Neuronal stem cell (in vitro differentiated cells): ENCODE measurements around the gene ARF1.

Experiments
- DNase-seq: peaks from one replicate; pipeline ENCODE4 v3.0.0-alpha.2; 2013; ENCODE audit warnings: low spot score
- H2AFZ ChIP-seq: one replicate; pipeline ENCODE4 v1.6.1; 2013; ENCODE audit warnings: mild to moderate bottlenecking, low read length, inconsistent platforms
- H2AK5ac ChIP-seq: 2 replicates; pipeline ENCODE4 v1.6.1; 2013; ENCODE audit warnings: low read depth, mild to moderate bottlenecking, inconsistent platforms, low read length, moderate library complexity, mixed read lengths
- H2BK120ac ChIP-seq: 2 replicates; pipeline ENCODE4 v1.6.1; 2013; ENCODE audit warnings: low read depth, mild to moderate bottlenecking, inconsistent platforms, low read length, moderate library complexity, mixed read lengths
- H2BK12ac ChIP-seq: one replicate; pipeline ENCODE4 v1.6.1; 2013; ENCODE audit warnings: low read length, inconsistent platforms
- H2BK15ac ChIP-seq: 2 replicates; pipeline ENCODE4 v1.6.1; 2013; ENCODE audit warnings: mild to moderate bottlenecking, low read length, inconsistent platforms, mixed read lengths
- H2BK5ac ChIP-seq: one replicate; pipeline ENCODE4 v1.6.1; 2013; ENCODE audit warnings: inconsistent platforms, mild to moderate bottlenecking, low read length, moderate library complexity
- H3K14ac ChIP-seq: one replicate; pipeline ENCODE4 v1.6.1; 2013; ENCODE audit warnings: low read length, inconsistent platforms
- H3K18ac ChIP-seq: 2 replicates; pipeline ENCODE4 v1.6.1; 2013; ENCODE audit warnings: low read length, inconsistent platforms
- H3K23ac ChIP-seq: 2 replicates; pipeline ENCODE4 v1.6.1; 2013; ENCODE audit warnings: low read depth, mild to moderate bottlenecking, mixed read lengths, low read length, inconsistent platforms; ENCODE audit not compliant: poor library complexity
- H3K27ac ChIP-seq: replicated peaks from 3 replicates; pipeline ENCODE4 v1.5.1; 2013; ENCODE audit warnings: low read length, inconsistent platforms
- H3K27me3 ChIP-seq, 3 experiments: 2 replicates each; pipeline ENCODE4 v1.6.1; 2013; ENCODE audit warnings: low read length in 3 of 3, mild to moderate bottlenecking in 2 of 3, inconsistent platforms in 1 of 3, low read depth in 1 of 3, mixed read lengths in 1 of 3, moderate library complexity in 1 of 3; ENCODE audit not compliant: control insufficient read depth in 3 of 3, insufficient read depth in 3 of 3
- H3K36me3 ChIP-seq, 2 donors: replicated peaks in 1 of 2; 2 replicates each; pipeline ENCODE4 v1.6.1; 2013; ENCODE audit warnings: low read length in 2 of 2; ENCODE audit not compliant: control insufficient read depth in 2 of 2, insufficient read depth in 2 of 2
- H3K4ac ChIP-seq: 2 replicates; pipeline ENCODE4 v1.6.1; 2013; ENCODE audit warnings: inconsistent platforms, mild to moderate bottlenecking, low read length, moderate library complexity
- H3K4me1 ChIP-seq, 2 donors: 1 replicate in 1 of 2; 2 replicates in 1 of 2; pipeline ENCODE4 v1.6.1; 2013; ENCODE audit warnings: low read length in 2 of 2, low read depth in 1 of 2; ENCODE audit not compliant: control insufficient read depth in 2 of 2, insufficient read depth in 1 of 2
- H3K4me2 ChIP-seq: one replicate; pipeline ENCODE4 v1.6.1; 2013; ENCODE audit warnings: mild to moderate bottlenecking, low read length, inconsistent platforms; ENCODE audit not compliant: insufficient read depth, poor library complexity, severe bottlenecking
- H3K4me3 ChIP-seq, 2 donors: 2 replicates each; pipeline ENCODE4 v1.5.1; 2013; ENCODE audit warnings: low read length in 2 of 2, mild to moderate bottlenecking in 2 of 2, inconsistent platforms in 1 of 2, moderate library complexity in 1 of 2
- H3K79me1 ChIP-seq: one replicate; pipeline ENCODE4 v1.6.1; 2013; ENCODE audit warnings: low read depth, mild to moderate bottlenecking, inconsistent platforms, low read length, moderate library complexity
- H3K9ac ChIP-seq: one replicate; pipeline ENCODE4 v1.6.1; 2013; ENCODE audit warnings: mild to moderate bottlenecking, low read depth, low read length, inconsistent platforms; ENCODE audit not compliant: poor library complexity
- H3K9me3 ChIP-seq, 2 donors: replicated peaks in 1 of 2; 2 replicates each; pipeline versions ENCODE3 to v1.6.1; 2013; ENCODE audit warnings: low read length in 2 of 2, mild to moderate bottlenecking in 2 of 2, inconsistent platforms in 1 of 2, low read depth in 1 of 2, mixed read lengths in 1 of 2, moderate library complexity in 1 of 2; ENCODE audit not compliant: control insufficient read depth in 2 of 2, insufficient read depth in 1 of 2
- H4K8ac ChIP-seq: one replicate; pipeline ENCODE4 v1.6.1; 2013; ENCODE audit warnings: low read depth, mild to moderate bottlenecking, inconsistent platforms, low read length, moderate library complexity
- H4K91ac ChIP-seq: one replicate; pipeline ENCODE4 v1.6.1; 2013; ENCODE audit warnings: low read length, low read depth, mild to moderate bottlenecking, inconsistent platforms; ENCODE audit not compliant: poor library complexity
- WGBS, 2 donors: extraction: QIAGEN DNeasy Blood & Tissue Kit; methylation state at CpG; one replicate each; pipeline ENCODE4 v1.1.7; 2013; ENCODE audit warnings: missing lambda C conversion rate in 2 of 2, mixed read lengths in 1 of 2; ENCODE audit not compliant: insufficient read length in 2 of 2, insufficient replicate concordance in 1 of 2; ENCODE audit errors: extremely low coverage in 2 of 2; 5-methylcytosine and 5-hydroxymethylcytosine counted together

The ARF1 gene

DNA sequence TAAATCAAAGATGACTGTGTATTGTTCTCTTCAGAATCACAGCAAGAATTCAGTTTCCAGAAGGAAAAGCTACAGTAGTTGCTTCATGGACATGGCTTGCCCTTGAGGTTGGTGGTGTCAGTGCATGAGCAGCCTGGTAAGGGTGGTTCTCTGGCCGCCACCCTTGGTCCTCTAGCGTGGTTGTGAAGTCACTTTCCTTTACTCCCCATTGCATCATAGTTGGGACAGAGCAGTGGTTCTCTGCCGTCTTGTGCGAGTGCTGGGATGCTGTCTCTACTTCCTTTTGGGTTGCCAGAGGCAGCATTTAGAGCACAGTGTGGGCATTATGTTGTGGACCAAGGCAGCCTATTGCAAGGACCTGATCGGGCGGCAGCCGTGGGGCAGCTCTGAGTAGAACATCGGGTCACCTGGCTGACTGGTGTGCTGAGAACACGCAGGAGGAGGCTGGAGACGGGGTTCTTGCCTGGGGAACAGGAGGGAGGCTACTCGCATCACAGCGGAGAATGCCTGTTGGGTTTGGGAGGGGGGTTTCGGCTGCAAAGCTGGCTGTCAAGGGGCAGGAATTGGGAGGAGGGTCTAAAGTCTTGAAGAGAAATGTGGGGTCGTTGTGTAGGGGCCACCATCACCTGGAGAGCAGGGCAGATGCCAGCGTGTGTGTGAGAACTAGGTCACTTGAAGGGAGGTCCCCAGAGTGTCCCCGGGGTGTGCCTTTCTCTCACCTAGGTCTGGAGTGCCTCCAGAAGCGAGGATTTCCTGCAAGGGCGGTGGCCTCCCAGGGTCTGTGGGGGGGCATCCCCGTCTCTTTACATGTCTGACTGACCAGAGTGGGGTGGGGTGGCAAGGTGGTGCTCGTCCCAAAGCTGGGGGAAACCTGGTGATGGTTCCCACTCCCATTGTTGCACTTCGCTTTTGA, 6.3 kb downstream of the ARF1 start:
- H3K23ac ChIP-seq: no peak overlapping the region
- no peak overlapping the region for H3K18ac ChIP-seq
- peaks cover 21 to 27% of the 10 kb centered on the region in 2 donors for H3K4me1 ChIP-seq
- H4K91ac ChIP-seq: no peak overlapping the region
- peaks cover 15 to 89% of the 10 kb centered on the region in 2 donors for H3K36me3 ChIP-seq
- no peak overlapping the region for H3K14ac ChIP-seq
- no peaks in the 10 kb centered on the region for H3K27me3 ChIP-seq
- no peak overlapping the region for H2BK12ac ChIP-seq
- H3K27ac ChIP-seq: no peak overlapping the region
- H2BK15ac ChIP-seq: no peak overlapping the region
- H2AK5ac ChIP-seq: no peak overlapping the region
- no peak overlapping the region for H4K8ac ChIP-seq
- H3K4me3 ChIP-seq: no peak overlapping the region
- H2BK120ac ChIP-seq: no peak overlapping the region
- no peak overlapping the region for H3K4me2 ChIP-seq
- H3K79me1 ChIP-seq: peaks cover 22% of the 10 kb centered on the region
- H3K9ac ChIP-seq: no peak overlapping the region
- no peak overlapping the region for H2AFZ ChIP-seq
- DNase-seq: no peak
- H3K4ac ChIP-seq: no peak overlapping the region
- WGBS, 2 donors: no CpG with 5 or more reads among the region's 21 CpGs
- peaks cover 5 to 19% of the 10 kb centered on the region in 2 donors for H3K9me3 ChIP-seq
- no peak overlapping the region for H2BK5ac ChIP-seq

DNA sequence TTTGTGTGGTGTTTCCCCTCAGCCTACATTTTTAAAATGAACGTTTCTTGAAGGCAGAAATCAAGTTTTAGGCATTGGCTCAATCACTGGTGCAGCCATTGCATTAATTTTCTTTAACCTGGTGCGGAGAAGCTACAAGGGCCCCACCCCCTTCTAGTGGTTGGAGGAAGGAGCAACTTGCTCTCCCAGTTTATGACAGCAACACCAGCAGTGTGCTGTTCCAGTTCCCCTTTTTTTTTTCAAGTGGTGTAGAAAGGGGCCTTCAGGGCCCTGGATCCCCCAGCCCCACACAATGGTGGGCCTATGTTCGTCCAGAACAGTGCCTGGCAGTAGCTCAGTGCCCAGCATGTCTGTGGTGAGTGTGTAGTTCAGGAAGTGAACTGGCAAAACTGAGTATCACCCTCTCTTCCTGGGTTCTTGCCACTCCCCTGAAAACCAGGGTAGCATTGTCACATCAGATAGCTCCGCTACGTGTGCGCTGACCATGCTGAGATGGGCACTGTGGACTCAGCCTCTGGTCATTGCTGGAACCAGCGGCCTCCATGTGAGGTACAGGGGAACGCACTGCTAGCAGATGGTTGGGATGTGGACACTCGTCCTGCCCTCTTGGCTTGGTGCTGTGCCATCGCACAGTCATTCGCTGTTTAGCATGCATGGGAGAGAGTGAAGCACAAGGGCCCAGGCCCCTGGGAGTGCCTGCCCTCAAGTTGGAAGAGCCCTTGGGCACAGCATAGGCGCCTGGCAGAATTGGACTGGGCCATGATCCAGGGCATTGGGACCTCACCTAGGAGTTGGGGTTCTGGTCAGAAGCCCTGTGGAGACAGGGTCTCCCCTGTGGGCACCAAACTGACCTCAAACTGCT, 7.2 kb downstream of the ARF1 start:
- H3K9me3 ChIP-seq: peaks cover 14 to 28% of the 10 kb centered on the region in 2 donors
- no peak overlapping the region for H3K4me3 ChIP-seq
- no peak overlapping the region for H2BK12ac ChIP-seq
- no peak overlapping the region for H2BK15ac ChIP-seq
- DNase-seq: no peak
- peak overlapping the region; percentile 38 for H3K23ac ChIP-seq
- no peak overlapping the region for H2AFZ ChIP-seq
- no peak overlapping the region for H2BK120ac ChIP-seq
- peak overlapping the region; percentile 67 for H3K14ac ChIP-seq
- no peak overlapping the region for H4K91ac ChIP-seq
- peak overlapping the region; percentile 5 for H2BK5ac ChIP-seq
- H4K8ac ChIP-seq: no peak overlapping the region
- no peak overlapping the region for H3K4me2 ChIP-seq
- H3K4me1 ChIP-seq: peaks cover 13 to 19% of the 10 kb centered on the region in 2 donors
- no peak overlapping the region for H3K9ac ChIP-seq
- no peak overlapping the region for H3K18ac ChIP-seq
- H3K27ac ChIP-seq: no peak overlapping the region
- H2AK5ac ChIP-seq: no peak overlapping the region
- peaks cover 13 to 86% of the 10 kb centered on the region in 2 donors for H3K36me3 ChIP-seq
- WGBS, 2 donors: no CpG with 5 or more reads among the region's 12 CpGs
- peaks cover 26% of the 10 kb centered on the region for H3K79me1 ChIP-seq
- H3K4ac ChIP-seq: no peak overlapping the region
- no peaks in the 10 kb centered on the region for H3K27me3 ChIP-seq

DNA sequence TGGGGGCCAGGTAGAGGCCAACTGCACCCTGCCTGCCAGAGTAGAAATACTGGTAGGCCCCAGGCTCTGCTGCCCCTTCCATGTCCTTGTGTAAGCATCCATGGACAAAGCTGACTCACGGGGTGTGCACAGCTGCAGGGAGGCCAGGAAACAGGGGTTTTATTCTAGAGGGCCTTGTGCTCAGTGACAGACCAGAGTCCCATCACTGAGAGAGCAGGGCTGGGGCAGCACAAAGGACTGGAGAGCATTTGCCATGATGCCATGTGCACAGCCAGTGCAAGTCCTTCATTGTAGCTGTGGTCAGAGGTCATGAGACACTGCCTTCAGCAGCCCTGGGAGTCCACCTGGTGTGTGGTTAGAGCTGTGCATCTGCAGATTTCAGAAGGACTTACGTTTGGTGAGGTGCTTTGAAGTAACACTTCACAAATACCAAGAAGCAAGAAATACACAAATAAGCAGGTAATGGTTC, 8.1 kb downstream of the ARF1 start:
- DNase-seq: no peak
- Histone ChIP-seq H3K27me3 (no peaks in the 10 kb centered on the region), H2BK12ac (no peak overlapping the region), H3K4me1 (peaks cover 6 to 12% of the 10 kb centered on the region in 2 donors), H3K4me3 (no peak overlapping the region), H2AFZ (no peak overlapping the region), H4K91ac (no peak overlapping the region), H3K4ac (no peak overlapping the region), H2BK120ac (no peak overlapping the region), H2BK15ac (no peak overlapping the region), H3K9ac (no peak overlapping the region), H3K14ac (no peak overlapping the region), H3K4me2 (no peak overlapping the region), H3K79me1 (peaks cover 23% of the 10 kb centered on the region), H3K23ac (no peak overlapping the region), H3K9me3 (peaks cover 16 to 37% of the 10 kb centered on the region in 2 donors), H3K18ac (no peak overlapping the region), H3K36me3 (peaks cover 16 to 86% of the 10 kb centered on the region in 2 donors), H2BK5ac (no peak overlapping the region), H4K8ac (no peak overlapping the region), H2AK5ac (no peak overlapping the region), H3K27ac (no peak overlapping the region)
- no CpG with 5 or more reads among the region's 2 CpGs for WGBS, 2 donors

DNA sequence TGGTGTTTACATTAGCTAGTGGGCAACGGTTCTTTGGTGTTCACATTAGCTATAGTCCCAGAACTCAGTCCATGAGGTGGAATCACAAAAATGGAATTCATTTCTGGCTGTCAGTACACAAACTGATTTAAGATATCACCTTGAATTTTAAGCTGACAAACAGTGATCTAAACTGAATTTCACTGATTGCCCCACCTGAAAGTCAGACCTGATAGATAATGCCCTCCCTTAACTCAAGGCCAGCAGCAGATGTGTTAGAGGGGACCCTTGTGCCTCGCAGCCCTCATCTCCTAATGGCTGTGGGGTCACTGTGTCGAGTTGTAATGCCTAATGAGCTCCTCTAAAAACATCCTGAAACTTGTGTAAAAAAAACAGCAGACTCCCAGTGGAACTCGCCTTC, 8.6 kb downstream of the ARF1 start:
- DNase-seq: no peak
- no peak overlapping the region for H3K9ac ChIP-seq
- H2BK15ac ChIP-seq: no peak overlapping the region
- peaks cover 16 to 40% of the 10 kb centered on the region in 2 donors for H3K9me3 ChIP-seq
- no peak overlapping the region for H3K14ac ChIP-seq
- H3K23ac ChIP-seq: no peak overlapping the region
- no peak overlapping the region for H4K91ac ChIP-seq
- H3K27me3 ChIP-seq: no peaks in the 10 kb centered on the region
- no peak overlapping the region for H2BK5ac ChIP-seq
- no CpG with 5 or more reads among the region's 4 CpGs for WGBS, 2 donors
- H2AFZ ChIP-seq: no peak overlapping the region
- no peak overlapping the region for H3K4ac ChIP-seq
- no peak overlapping the region for H2AK5ac ChIP-seq
- no peak overlapping the region for H4K8ac ChIP-seq
- H3K79me1 ChIP-seq: peaks cover 26% of the 10 kb centered on the region
- no peak overlapping the region for H3K27ac ChIP-seq
- H3K4me2 ChIP-seq: no peak overlapping the region
- H3K36me3 ChIP-seq: peaks cover 13 to 87% of the 10 kb centered on the region in 2 donors
- peaks cover 4 to 12% of the 10 kb centered on the region in 2 donors for H3K4me1 ChIP-seq
- H3K18ac ChIP-seq: no peak overlapping the region
- H3K4me3 ChIP-seq: no peak overlapping the region
- no peak overlapping the region for H2BK12ac ChIP-seq
- H2BK120ac ChIP-seq: no peak overlapping the region
